ENCODE results near the gene RAB29.
"Not testable (repeated sequence)": the region's sequence is repeated elsewhere in the genome, so short reads cannot be mapped to it uniquely, and the experiment has no call there.

- not testable (repeated sequence) for TF ChIP-seq CTCF (IDR thresholded peaks at IDR 0.05; ENCODE audit: poor library complexity, severe bottlenecking); POLR2AphosphoS5 (IDR thresholded peaks at IDR 0.05); REST (IDR thresholded peaks at IDR 0.05; ENCODE audit: borderline replicate concordance); EP300 (conservative IDR thresholded peaks at IDR 0.05; ENCODE audit: poor library complexity, severe bottlenecking); EZH2 (IDR thresholded peaks at IDR 0.05; ENCODE audit: borderline replicate concordance, insufficient read depth, low read length, poor library complexity, severe bottlenecking); TAF1 (IDR thresholded peaks at IDR 0.05; ENCODE audit: low read depth); RAD21 (conservative IDR thresholded peaks at IDR 0.05); MXI1 (conservative IDR thresholded peaks at IDR 0.05; ENCODE audit: poor library complexity, severe bottlenecking); SMC3 (conservative IDR thresholded peaks at IDR 0.05; ENCODE audit: poor library complexity)
Observed at GRCh38 chr1:205823260-205823659, 48.0 kb upstream of the RAB29 start.

Data from neural cell (in vitro differentiated cells).